ENCODE results near the gene FAM83B. TPM values are rescaled to one million over a fixed set of nuclear protein-coding genes. Genes with fewer than 3 reads are reported as not detected.

Gene FAM83B
- total RNA-seq, 3 donors from 2014 or later, result 0.05 to 0.11 TPM; not detected in 1

DNA sequence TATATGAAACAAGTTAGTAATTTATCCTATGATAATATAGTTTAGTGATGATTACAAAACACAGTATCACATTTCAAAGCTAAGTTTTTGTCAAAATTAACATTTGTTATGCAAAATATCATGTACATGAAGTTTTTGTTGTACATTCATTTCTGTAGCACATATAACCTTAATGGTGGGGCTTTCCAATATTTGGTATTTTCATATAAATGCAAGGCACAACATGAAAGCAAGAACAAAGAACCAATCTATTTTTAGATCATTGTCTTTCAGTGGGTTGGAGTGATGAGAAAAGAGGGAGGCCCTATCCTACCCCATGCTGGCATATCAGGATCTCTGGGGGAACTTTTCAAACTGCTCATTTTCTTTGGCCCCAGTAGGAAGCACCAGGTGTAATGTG, 53.4 kb downstream of the FAM83B start:
- no peaks in the 10 kb centered on the region for H3K4me1 Mint-ChIP-seq (ENCODE audit: low read depth)

DNA sequence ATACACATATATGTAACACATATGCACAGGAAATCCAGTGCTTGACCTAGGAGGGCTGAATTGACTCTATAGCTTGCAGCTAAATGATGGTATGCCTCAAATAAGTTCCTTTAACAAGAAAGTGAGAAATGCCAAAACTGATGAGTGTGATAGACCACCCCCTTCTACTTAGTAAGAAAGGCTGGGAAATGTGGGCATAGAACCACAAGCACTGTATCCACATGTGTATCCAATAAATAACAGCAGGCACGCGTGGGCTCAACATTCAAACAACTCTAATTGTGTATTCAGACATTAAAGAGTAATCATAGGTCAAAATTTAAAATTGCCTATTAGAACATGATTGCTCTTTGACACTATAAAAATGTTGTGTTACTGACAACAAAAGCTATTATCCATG, 54.1 kb downstream of the FAM83B start:
- DNase-seq, result no peak
- ATAC-seq, result no peak
- Mint-ChIP-seq H3K27me3 (ENCODE audit: low read depth) (no peaks in the 10 kb centered on the region), H3K36me3 (ENCODE audit: insufficient read depth) (no peaks in the 10 kb centered on the region), H3K9me3 (peaks cover 4% of the 10 kb centered on the region), H3K4me3 (no peak overlapping the region), H3K4me1 (ENCODE audit: low read depth) (no peaks in the 10 kb centered on the region)

More for the DNA sequence above, 53.4 kb downstream of the FAM83B start:
- ATAC-seq (no peak), DNase-seq (no peak)
- H3K9me3 Mint-ChIP-seq, result peaks cover 4% of the 10 kb centered on the region
- no peak overlapping the region for H3K4me3 Mint-ChIP-seq
- H3K27me3 Mint-ChIP-seq (ENCODE audit: low read depth), result no peaks in the 10 kb centered on the region
- no peaks in the 10 kb centered on the region for H3K36me3 Mint-ChIP-seq (ENCODE audit: insufficient read depth)

DNA sequence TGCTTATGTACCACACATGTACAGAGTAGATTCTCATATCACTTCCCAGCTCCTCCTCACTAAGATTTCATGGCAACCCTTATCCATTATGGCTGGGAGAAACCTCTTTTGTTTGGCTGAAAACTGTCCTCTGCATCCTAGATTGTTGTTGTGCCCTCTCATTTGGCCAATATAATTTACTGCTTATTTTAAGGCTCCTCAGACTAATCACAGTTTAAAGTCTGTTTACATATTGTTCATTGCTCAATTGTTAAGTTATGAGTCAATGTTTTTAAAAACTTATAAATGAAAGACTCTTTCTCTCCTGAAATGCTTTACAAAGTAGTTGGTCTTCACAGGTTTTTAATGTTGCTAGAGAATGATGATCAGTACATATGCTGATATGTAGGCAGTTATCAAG, 57.3 kb downstream of the FAM83B start:
- Mint-ChIP-seq H3K9me3 (peaks cover 4% of the 10 kb centered on the region), H3K4me1 (ENCODE audit: low read depth) (no peaks in the 10 kb centered on the region), H3K27me3 (ENCODE audit: low read depth) (no peaks in the 10 kb centered on the region), H3K36me3 (ENCODE audit: insufficient read depth) (no peaks in the 10 kb centered on the region), H3K4me3 (no peak overlapping the region)
- DNase-seq, result no peak
- ATAC-seq, result no peak

DNA sequence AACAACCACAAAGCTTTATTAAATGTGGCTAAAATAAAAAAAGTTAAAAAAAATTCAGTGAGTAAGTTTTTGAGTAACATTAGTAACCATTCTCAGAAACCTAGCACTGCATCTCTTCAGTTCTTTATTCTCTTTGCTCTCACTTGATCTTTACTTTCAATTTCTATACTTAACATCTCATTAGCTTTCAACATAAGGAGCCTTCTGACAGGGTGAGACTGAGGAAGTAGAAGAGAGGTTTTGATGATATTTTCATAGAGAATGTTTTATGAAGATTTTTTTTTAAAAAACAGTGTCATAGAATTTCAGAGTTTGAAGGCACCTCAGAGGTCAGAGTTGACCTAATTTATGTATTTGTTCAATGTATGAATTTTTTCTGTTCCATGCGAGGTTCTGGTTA, 60.8 kb downstream of the FAM83B start:
- H3K4me3 Mint-ChIP-seq, result no peak overlapping the region
- ATAC-seq, result no peak
- H3K36me3 Mint-ChIP-seq (ENCODE audit: insufficient read depth), result no peaks in the 10 kb centered on the region
- H3K27me3 Mint-ChIP-seq (ENCODE audit: low read depth), result no peaks in the 10 kb centered on the region
- no peak for DNase-seq
- peaks cover 11% of the 10 kb centered on the region for H3K9me3 Mint-ChIP-seq
- H3K4me1 Mint-ChIP-seq (ENCODE audit: low read depth), result no peaks in the 10 kb centered on the region

DNA sequence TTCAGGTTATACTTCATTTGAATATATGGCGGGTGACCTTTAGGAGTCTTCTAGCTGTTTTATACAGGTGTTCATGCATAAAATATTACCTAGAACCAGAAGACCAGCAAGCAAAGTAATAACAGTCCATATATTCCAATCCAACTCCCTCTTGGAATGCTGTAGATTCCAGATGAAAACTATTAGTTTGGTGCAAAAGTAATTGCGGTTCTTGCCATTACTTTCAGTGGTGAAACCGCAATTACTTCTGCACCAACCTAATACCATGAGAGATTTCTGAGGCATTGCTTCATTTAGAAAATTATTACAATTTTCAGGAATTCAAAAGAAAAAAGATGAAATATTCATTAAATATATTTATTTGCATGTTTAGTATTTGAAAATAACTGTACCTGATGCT, 62.6 kb downstream of the FAM83B start:
- Mint-ChIP-seq H3K36me3 (ENCODE audit: insufficient read depth) (no peaks in the 10 kb centered on the region), H3K4me1 (ENCODE audit: low read depth) (no peaks in the 10 kb centered on the region), H3K4me3 (no peak overlapping the region), H3K27me3 (ENCODE audit: low read depth) (no peaks in the 10 kb centered on the region), H3K9me3 (peaks cover 11% of the 10 kb centered on the region)
- DNase-seq (no peak), ATAC-seq (no peak)

DNA sequence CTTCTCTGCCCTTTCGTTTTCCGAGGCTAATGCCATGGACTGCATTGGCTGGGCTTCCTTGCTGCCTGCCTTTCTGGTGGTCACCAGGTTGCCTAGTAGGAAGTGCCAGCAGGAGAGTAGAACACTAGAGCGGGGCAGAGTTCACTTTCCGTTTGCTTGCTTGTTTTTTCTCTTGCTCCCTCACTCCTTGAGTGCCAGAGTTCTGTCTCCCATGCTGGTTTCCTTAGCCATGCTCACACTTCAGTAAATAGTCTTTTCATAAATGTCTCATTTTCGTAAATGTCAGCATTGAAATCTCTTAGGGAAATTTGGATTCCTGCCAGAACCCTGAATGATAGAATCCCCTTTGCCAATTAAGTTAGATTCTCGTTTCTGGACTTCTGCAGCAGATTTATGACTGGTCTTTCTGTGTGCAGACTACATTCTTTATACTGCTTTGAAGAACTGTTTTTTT, 63.9 kb downstream of the FAM83B start:
- H3K4me1 Mint-ChIP-seq (ENCODE audit: low read depth), result no peaks in the 10 kb centered on the region
- no peaks in the 10 kb centered on the region for H3K27me3 Mint-ChIP-seq (ENCODE audit: low read depth)
- no peak for DNase-seq
- H3K9me3 Mint-ChIP-seq, result peaks cover 7% of the 10 kb centered on the region
- no peaks in the 10 kb centered on the region for H3K36me3 Mint-ChIP-seq (ENCODE audit: insufficient read depth)
- H3K4me3 Mint-ChIP-seq, result no peak overlapping the region
- no peak for ATAC-seq

DNA sequence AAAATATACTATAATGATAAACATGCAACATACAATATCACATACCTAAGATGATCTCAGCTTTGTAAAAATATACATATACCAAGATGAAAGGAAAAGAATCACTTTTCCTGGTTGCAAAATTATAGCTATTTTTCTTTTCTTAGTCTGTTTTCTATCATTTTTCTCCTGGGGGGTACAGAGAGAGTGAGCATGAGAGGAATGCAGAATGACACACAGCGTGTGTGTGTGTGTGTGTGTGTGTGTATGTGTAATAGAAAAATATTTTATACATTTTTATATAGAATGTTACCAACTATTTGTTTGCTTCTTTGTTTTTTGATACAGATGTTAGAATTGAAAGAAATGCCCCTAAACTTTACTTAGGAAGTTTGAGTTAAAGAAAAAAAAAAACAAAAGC, 64.3 kb downstream of the FAM83B start:
- Mint-ChIP-seq H3K9me3 (peaks cover 7% of the 10 kb centered on the region), H3K36me3 (ENCODE audit: insufficient read depth) (no peaks in the 10 kb centered on the region), H3K4me3 (no peak overlapping the region), H3K27me3 (ENCODE audit: low read depth) (no peaks in the 10 kb centered on the region), H3K4me1 (ENCODE audit: low read depth) (no peaks in the 10 kb centered on the region)
- DNase-seq (no peak), ATAC-seq (no peak)

DNA sequence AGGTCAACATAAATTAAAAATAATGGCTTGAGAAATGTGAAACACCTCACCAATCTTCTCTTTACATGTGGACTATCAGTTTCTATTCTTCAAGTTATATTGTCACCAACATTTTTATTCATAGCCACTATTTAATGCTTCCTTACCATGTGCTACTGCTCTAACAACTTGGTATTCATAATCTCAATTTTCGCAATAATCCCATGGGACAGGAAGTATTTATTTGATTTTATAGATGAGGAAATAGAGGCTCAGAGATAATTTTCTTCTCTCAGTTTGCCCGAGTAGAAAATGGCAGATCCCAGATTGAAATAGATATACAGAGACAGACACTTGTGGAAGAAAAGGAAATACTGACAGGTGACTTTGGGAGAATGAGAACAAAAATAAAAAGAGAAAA, 66.6 kb downstream of the FAM83B start:
- H3K4me3 Mint-ChIP-seq, result no peak overlapping the region
- no peaks in the 10 kb centered on the region for H3K4me1 Mint-ChIP-seq (ENCODE audit: low read depth)
- peaks cover 7% of the 10 kb centered on the region for H3K9me3 Mint-ChIP-seq
- no peaks in the 10 kb centered on the region for H3K27me3 Mint-ChIP-seq (ENCODE audit: low read depth)
- ATAC-seq, result no peak
- no peaks in the 10 kb centered on the region for H3K36me3 Mint-ChIP-seq (ENCODE audit: insufficient read depth)
- no peak for DNase-seq

DNA sequence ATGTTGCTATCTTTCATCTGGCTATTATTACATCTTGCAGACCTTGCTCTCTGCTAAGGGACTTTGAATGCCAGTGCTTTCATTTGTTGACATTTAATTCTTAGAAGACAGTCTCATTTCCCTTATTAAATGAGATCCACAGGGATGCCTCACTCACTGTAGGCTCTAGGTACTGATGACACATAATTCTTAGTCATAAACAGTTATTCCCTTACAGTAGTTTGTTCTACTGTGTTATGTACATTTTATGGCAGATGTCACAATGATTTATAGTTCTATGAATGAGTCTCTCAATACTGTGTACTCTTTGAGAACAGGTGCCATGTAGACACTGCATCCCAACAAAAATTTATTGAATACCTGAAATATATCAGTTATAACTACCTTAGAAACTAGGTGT, 70.3 kb downstream of the FAM83B start:
- Mint-ChIP-seq H3K36me3 (ENCODE audit: insufficient read depth) (no peaks in the 10 kb centered on the region), H3K9me3 (no peaks in the 10 kb centered on the region), H3K4me3 (no peak overlapping the region), H3K4me1 (ENCODE audit: low read depth) (no peaks in the 10 kb centered on the region), H3K27me3 (ENCODE audit: low read depth) (no peaks in the 10 kb centered on the region)
- ATAC-seq, result no peak
- no peak for DNase-seq

DNA sequence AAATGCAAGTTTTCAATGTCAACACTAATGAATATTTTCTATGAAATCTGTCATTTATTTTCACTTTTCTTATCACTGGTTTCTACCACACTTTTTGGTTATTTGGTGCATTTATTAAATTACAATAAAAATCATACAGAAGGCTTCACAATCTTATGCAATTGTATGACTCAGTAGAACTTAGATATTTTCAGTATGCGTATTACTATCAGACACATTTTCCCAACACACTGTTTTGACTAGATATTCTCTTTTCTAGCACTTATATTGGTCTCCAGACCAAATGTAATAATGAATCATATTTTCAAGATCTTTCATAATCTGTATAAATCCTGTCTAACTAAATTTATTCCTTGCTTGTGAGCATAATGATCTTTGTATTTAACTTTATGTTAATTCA, 74.1 kb downstream of the FAM83B start:
- Mint-ChIP-seq H3K36me3 (ENCODE audit: insufficient read depth) (no peaks in the 10 kb centered on the region), H3K4me1 (ENCODE audit: low read depth) (no peaks in the 10 kb centered on the region), H3K4me3 (no peak overlapping the region), H3K27me3 (ENCODE audit: low read depth) (no peaks in the 10 kb centered on the region), H3K9me3 (no peaks in the 10 kb centered on the region)
- no peak for ATAC-seq
- no peak for DNase-seq

DNA sequence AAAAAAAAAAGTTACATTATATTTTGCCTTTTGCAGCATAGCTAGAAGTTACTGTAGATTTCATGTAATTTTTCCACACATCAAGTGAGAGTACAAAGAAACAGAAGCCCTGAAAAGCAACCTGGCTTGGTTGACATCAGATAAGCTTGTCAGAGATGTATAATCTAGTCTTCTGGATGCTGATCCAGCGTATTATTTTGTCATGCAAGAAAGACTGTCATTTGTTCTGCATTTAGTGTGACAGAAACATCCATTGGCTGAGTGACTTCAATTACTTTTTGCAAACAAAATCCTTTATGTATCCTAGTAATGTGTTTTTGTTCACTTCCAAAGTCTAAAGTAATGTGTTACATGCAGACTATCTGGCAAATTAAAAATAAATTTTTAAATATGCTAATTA, 75.3 kb downstream of the FAM83B start:
- ATAC-seq (no peak), DNase-seq (no peak)
- no peaks in the 10 kb centered on the region for H3K4me1 Mint-ChIP-seq (ENCODE audit: low read depth)
- H3K4me3 Mint-ChIP-seq, result no peak overlapping the region
- no peaks in the 10 kb centered on the region for H3K27me3 Mint-ChIP-seq (ENCODE audit: low read depth)
- no peaks in the 10 kb centered on the region for H3K36me3 Mint-ChIP-seq (ENCODE audit: insufficient read depth)
- H3K9me3 Mint-ChIP-seq, result no peaks in the 10 kb centered on the region

DNA sequence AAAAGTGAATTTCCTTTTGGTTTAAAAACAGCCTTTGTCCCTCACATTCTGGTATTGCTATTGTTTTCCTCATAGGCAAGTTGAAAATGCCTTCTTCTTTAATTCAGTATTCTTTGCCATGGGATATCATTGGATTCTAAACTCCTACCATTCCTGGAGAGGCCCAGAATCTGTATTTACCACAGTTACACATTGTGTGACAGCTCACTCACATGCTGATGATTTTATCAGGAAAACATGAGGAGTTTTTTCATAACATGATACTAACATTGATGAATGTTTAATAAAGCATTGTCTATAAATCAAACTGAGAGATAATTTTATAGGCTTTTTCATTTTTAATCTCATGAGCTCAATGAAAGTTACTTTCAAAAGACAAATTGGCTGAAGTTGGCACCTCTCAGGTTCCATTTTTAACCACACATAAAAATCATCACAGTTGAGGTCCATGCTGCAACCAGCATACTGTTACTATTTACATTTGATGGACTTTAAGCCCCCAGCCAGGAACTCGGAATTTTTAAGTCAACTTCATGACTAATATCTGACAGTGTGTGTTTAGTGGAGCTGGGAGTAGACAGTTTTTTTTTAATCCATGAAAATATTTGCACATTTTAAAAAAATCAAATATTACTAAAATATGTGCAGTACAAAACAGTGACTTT, 82.8 kb downstream of the FAM83B start:
- Mint-ChIP-seq H3K36me3 (ENCODE audit: insufficient read depth) (no peaks in the 10 kb centered on the region), H3K9me3 (peaks cover 16% of the 10 kb centered on the region), H3K4me1 (ENCODE audit: low read depth) (no peaks in the 10 kb centered on the region), H3K4me3 (no peak overlapping the region), H3K27me3 (ENCODE audit: low read depth) (no peaks in the 10 kb centered on the region)
- DNase-seq, result no peak
- no peak for ATAC-seq

DNA sequence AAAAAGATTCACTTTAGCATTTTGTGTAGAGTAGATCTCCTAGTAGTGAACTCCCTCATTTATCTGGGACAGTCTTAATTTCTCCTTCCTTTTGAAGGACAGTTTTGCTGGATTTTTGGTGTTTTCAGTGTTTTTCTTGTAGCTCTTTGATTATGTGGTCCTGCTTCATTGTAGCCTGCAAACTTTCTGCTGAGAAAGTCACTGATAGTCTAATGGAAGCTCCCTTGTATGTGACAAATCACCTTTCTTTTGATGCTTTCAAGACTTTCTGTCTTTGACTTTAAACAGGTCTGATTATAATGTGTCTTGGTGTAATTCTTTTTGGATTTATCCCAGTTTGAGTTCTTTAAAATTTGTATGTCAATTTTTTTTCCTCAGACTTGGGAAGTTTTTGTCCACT, 86.1 kb downstream of the FAM83B start:
- Mint-ChIP-seq H3K4me3 (no peak overlapping the region), H3K27me3 (ENCODE audit: low read depth) (no peaks in the 10 kb centered on the region), H3K36me3 (ENCODE audit: insufficient read depth) (no peaks in the 10 kb centered on the region), H3K4me1 (ENCODE audit: low read depth) (no peaks in the 10 kb centered on the region), H3K9me3 (peaks cover 16% of the 10 kb centered on the region)
- DNase-seq (no peak), ATAC-seq (no peak)

DNA sequence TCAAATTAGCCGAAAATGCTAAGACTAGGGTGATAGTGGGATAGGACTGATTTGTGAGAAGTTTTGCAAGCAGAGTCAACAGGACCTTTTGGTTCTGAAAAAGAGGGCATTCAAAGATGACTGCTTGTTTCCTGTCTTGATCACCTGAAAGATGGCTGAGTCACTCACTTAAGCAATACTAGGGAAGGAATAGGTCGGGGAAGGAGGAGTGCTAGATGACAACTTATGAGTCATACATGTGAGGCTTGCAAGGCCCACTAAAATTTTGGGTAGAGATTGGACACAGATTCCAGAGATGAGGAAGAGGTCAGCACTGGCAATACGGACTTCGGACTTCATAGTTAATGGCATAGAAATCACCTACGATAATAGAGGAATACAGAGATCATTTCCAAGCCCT, 89.2 kb downstream of the FAM83B start:
- no peak overlapping the region for H3K4me3 Mint-ChIP-seq

DNA sequence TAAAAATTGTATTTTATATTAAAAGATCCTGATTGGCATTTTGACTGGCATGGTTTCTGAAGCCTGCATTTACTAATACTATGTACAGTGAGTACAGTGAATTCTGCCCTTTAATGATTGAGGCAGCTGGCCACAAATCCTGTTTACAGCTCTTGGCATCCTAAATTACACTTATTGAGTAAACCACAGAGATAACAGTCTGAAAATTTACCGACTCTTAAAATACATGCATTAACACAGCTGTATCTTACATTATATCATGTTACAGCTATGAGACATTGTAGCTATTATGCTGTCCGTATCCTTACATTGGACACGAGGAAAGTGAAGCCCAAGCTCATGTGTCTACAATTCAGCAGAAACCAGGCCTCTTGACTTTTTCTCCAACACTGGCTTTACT, 90.8 kb downstream of the FAM83B start:
- DNase-seq, result no peak
- ATAC-seq, result no peak
- no peaks in the 10 kb centered on the region for H3K27me3 Mint-ChIP-seq (ENCODE audit: low read depth)
- no peaks in the 10 kb centered on the region for H3K4me1 Mint-ChIP-seq (ENCODE audit: low read depth)
- peaks cover 25% of the 10 kb centered on the region for H3K9me3 Mint-ChIP-seq
- no peak overlapping the region for H3K4me3 Mint-ChIP-seq
- no peaks in the 10 kb centered on the region for H3K36me3 Mint-ChIP-seq (ENCODE audit: insufficient read depth)

More for the DNA sequence above, 89.2 kb downstream of the FAM83B start:
- no peaks in the 10 kb centered on the region for H3K27me3 Mint-ChIP-seq (ENCODE audit: low read depth)
- no peak for DNase-seq
- H3K9me3 Mint-ChIP-seq, result peaks cover 25% of the 10 kb centered on the region
- no peak for ATAC-seq
- no peaks in the 10 kb centered on the region for H3K4me1 Mint-ChIP-seq (ENCODE audit: low read depth)
- H3K36me3 Mint-ChIP-seq (ENCODE audit: insufficient read depth), result no peaks in the 10 kb centered on the region

DNA sequence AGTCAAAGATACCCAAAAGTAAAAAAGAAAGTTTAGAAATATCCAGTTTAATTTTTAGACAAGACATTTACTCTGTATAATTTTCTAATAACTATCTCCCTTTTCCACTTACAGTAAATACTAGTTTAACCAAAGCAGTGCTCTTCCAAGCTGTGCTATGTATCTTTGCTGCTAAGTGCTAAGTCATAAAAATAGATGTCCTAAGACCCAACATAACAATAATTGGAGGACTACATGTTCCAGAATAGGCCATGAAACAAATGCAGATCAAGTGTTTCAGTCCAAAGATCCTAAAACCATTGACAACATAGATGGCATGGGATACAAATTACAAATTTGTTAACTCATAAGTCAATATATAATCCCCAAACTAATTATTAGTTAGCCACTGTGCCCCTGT, 111.1 kb downstream of the FAM83B start:
- H3K27me3 Mint-ChIP-seq (ENCODE audit: low read depth), result no peaks in the 10 kb centered on the region
- H3K4me3 Mint-ChIP-seq, result no peak overlapping the region
- ATAC-seq, result no peak
- H3K36me3 Mint-ChIP-seq (ENCODE audit: insufficient read depth), result no peaks in the 10 kb centered on the region
- peaks cover 3% of the 10 kb centered on the region for H3K9me3 Mint-ChIP-seq
- H3K4me1 Mint-ChIP-seq (ENCODE audit: low read depth), result no peaks in the 10 kb centered on the region
- no peak for DNase-seq
